NT2/D1 (cell line): ENCODE measurements around the gene CD81.

ENCODE experiments used
- DNase-seq: peaks from one replicate; pipeline ENCODE4 v3.0.0-alpha.2; 2011; ENCODE audit warnings: low read depth, low spot score
- H3K27me3 ChIP-seq: 2 replicates; pipeline ENCODE4 v1.6.0; 2011; ENCODE audit warnings: mild to moderate bottlenecking; ENCODE audit not compliant: insufficient read length, insufficient read depth
- H3K36me3 ChIP-seq: 2 replicates; pipeline ENCODE4 v1.6.1; 2011; ENCODE audit warnings: mild to moderate bottlenecking, low read length, mixed read lengths; ENCODE audit not compliant: insufficient read depth, insufficient read length
- H3K4me1 ChIP-seq: 2 replicates; pipeline ENCODE4 v1.5.1; 2011; ENCODE audit not compliant: insufficient read depth, insufficient read length
- H3K4me3 ChIP-seq: 2 replicates; pipeline ENCODE4 v1.5.1; 2011; ENCODE audit warnings: low read depth; ENCODE audit not compliant: insufficient read length
- H3K9ac ChIP-seq: 2 replicates; pipeline ENCODE4 v1.6.0; 2011; ENCODE audit warnings: low read depth; ENCODE audit not compliant: insufficient read length
- H3K9me3 ChIP-seq: 2 replicates; pipeline ENCODE4 v1.5.1; 2011; ENCODE audit warnings: mild to moderate bottlenecking, low read length; ENCODE audit not compliant: insufficient read depth
- SUZ12 ChIP-seq: IDR thresholded peaks from 2 replicates; pipeline ENCODE4 v1.6.1; 2011; ENCODE audit not compliant: insufficient read length, insufficient read depth; ENCODE audit errors: extremely low read depth
- YY1 ChIP-seq: IDR thresholded peaks from 2 replicates; pipeline ENCODE4 v1.6.1; 2011; ENCODE audit not compliant: insufficient read length, insufficient read depth
- ZNF274 ChIP-seq: IDR thresholded peaks from 2 replicates; pipeline ENCODE4 v1.6.1; 2011; ENCODE audit warnings: mild to moderate bottlenecking, low read depth, low read length

CD81 gene

DNA sequence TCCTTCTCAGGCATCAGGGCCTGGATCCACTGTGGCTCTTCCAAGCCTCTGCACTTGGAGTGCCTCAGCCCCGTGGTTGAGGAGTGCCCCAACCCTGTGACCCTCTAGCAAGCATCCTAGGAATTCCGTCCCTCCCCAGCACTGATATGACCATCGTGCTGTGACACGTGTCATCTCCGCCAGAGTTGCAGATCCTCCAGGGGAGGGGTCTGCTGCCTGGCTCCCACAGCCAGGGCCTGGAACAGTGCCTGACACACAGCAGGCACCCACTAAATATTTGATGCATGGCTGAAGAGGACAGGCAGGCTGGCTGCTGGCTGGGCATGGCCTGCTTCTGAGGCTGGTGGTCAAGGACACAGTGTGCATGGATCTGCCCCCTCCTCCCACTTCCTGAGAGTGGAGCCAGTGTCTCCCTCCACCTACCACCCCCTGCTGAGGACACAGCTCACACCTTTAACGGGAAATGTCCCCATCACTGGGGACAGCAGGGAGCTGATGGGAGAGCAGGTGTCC, 1.7 kb upstream of the CD81 start:
- Histone ChIP-seq H3K36me3 (peaks cover 24% of the 10 kb centered on the region), H3K9ac (no peak overlapping the region), H3K9me3 (no peaks in the 10 kb centered on the region), H3K27me3 (peaks cover 12% of the 10 kb centered on the region), H3K4me1 (peaks cover 27% of the 10 kb centered on the region), H3K4me3 (no peak overlapping the region)
- TF ChIP-seq YY1 (no peak), SUZ12 (no peak)
- no peak for DNase-seq

DNA sequence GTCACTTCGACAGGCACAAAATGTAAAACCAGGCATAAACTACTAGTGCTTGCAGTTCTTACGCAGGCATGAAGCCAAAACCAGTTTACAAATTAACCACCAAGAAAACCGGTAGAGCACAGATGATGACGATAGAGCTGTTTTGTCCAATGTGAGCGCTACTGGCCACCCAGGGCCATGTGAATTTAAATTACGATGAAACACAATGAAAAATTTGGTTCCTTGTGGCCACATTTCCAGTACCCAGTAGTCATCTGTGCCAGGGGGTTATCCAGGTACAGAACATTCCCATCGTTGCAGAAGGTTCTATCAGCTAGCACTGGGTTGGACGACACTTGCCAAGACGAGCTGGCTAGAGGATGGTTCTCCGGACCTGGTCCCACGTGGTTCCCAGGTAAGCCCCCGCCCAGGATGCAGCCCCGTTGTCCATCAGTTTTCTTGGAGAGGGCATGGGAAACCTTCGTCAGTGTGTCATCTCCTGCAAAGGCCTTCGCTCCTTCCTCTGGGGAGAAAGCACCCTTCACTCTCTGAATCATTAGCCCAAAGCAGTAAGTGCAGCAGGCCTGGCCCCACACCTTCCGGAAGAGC, 1.1 kb upstream of the CD81 start:
- DNase-seq, result no peak
- no peak overlapping the region for H3K9ac ChIP-seq
- TF ChIP-seq ZNF274, result no peak
- TF ChIP-seq YY1, result no peak
- no peak for TF ChIP-seq SUZ12
- H3K4me1 ChIP-seq, result peaks cover 30% of the 10 kb centered on the region
- peaks cover 12% of the 10 kb centered on the region for H3K27me3 ChIP-seq
- peaks cover 31% of the 10 kb centered on the region for H3K36me3 ChIP-seq
- no peak overlapping the region for H3K4me3 ChIP-seq
- H3K9me3 ChIP-seq, result no peaks in the 10 kb centered on the region

DNA sequence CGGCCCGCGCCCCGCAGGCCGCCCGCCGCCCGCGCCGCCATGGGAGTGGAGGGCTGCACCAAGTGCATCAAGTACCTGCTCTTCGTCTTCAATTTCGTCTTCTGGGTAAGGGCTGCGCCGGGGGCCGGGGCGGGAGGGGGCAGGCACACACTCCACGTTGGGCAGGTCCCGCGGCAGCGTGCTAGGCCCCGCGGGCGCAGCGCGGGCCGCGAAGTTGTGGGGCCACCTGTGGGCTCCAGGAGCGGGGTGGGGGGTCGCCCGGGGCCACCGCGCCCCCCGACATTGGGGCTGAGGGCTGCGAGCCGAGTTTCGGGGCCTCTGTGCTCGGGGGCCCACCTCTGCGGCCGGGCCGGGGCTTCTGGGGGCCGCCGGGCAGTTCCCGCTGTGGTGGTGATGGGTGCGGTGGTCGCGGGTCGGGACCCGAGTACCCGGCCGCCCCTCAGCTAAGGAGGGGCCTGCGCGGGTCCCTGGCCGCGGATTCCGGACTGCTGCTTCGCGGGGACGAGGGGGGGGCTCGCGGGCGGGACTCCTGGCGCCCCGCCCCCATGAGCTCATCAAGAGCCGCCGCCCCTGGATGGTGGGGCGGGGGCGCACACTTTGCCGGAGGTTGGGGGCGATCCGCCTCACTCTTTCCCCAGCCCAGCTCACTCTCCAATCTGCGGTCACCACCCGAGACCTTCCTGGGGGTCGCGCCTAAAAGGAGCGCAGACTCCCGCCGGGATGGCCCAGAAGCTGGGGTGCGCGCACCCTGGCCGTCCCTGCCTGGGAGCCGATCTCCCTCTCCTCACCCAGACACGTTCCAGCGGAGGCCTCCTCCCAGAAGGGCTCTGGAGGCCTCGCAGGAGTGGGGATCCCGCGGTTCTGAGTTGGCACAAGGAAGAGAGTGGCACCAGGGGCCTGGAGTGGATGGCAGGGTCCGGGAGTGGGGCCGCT, 667 bp downstream of the CD81 start:
- Histone ChIP-seq H3K4me3 (peak overlapping the region; percentile 98), H3K9me3 (no peaks in the 10 kb centered on the region), H3K36me3 (peaks cover 48% of the 10 kb centered on the region), H3K27me3 (peaks cover 12% of the 10 kb centered on the region), H3K4me1 (peaks cover 34% of the 10 kb centered on the region), H3K9ac (peak overlapping the region; percentile 97)
- TF ChIP-seq ZNF274 (no peak), SUZ12 (no peak), YY1 (no peak)
- DNase-seq, result no peak

DNA sequence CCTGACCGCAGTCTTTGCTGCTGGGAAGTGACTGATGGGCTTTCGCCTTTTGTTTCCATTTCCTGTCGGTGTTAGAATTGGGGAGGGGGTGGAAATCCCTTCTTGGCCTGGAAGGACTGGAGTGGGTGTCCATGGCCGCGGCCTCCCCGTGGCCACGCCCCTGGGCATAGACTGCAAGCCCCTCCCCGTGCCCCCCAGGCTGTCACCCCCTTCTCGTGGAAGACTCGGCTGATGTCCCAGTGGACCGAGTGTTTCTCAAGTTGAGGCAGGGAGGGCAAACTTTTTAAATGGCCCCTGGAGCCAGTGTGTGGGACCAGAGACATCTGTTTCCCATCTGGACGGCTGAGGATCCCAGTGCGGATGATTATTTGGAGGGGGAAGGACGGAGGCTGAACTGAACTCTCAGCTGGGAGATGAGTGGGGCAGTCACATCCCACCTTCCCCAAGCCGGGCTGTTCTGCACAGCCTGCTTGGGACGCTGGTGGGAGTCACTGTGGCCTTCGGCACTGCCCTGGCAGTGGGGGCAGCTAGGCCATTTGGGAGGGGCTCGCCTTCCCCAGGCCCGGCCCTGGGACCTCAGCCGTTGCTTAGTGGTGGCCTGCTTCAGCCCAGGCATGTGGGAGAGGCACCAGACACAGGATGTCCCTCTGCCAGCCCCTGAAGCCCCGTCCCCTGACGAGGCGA, 1.6 kb downstream of the CD81 start:
- H3K27me3 ChIP-seq, result peaks cover 12% of the 10 kb centered on the region
- peaks cover 36% of the 10 kb centered on the region for H3K4me1 ChIP-seq
- no peaks in the 10 kb centered on the region for H3K9me3 ChIP-seq
- H3K4me3 ChIP-seq, result peak overlapping the region; percentile 98
- no peak for TF ChIP-seq ZNF274
- peaks cover 56% of the 10 kb centered on the region for H3K36me3 ChIP-seq
- no peak for DNase-seq
- peak overlapping the region; percentile 97 for H3K9ac ChIP-seq

DNA sequence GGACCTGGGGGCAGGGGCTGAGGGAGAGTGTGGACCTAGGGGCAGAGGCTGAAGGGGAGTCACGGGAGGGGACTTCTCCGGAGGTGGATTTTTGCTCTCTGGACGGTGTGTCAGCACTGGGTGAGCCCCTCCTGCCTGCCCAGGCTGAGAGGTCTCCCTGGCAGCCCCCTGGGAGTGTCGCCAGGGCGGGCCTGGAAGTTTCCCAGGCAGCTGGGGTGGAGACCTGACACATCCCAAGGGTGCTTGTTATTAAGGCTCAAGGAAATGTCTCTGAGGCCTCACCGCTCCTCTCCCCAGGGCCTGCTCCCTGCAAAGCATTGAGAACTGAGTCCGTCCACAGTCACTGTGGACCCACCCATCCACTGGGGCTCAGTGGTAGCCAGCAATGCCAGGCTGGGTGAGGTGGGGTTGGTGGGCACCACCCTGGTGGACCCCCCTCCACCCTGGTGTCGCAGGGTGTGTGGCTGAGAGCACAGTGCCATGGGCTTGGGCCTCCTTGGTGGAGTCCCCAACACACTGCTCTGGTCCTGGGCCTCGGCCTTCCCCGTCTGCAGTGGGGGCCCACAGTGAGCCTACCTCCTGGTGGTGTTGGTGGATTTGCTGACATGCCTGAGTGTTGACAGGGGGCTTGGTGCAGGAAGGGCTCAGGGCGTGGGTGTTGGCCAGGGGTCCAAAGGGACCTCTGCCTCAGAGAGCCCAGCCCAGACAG, 2.5 kb downstream of the CD81 start:
- no peaks in the 10 kb centered on the region for H3K9me3 ChIP-seq
- H3K36me3 ChIP-seq, result peaks cover 62% of the 10 kb centered on the region
- peaks cover 36% of the 10 kb centered on the region for H3K4me1 ChIP-seq
- TF ChIP-seq YY1, result no peak
- TF ChIP-seq ZNF274, result no peak
- TF ChIP-seq SUZ12, result no peak
- no peak for DNase-seq
- H3K27me3 ChIP-seq, result peaks cover 12% of the 10 kb centered on the region
- H3K9ac ChIP-seq, result peak overlapping the region; percentile 24
- H3K4me3 ChIP-seq, result no peak overlapping the region

DNA sequence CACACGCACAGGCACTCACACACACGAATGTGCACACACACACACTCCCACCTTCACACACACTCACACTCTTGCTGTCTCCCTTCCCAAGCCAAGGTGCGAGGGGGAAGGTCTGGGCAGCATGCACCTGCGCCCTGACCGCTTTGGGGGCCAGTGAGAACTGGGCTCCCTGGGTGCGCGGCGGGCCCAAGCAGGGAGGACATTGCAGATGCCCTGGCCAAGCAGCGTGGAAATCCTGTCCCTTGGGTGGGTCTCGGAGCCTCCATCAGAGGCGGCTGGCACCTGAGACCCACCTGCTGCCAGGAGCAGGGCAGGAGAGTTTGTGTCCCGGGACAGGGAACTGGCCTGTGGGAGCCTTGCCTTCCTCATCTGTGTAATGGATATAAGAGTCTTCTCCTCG, 3.3 kb downstream of the CD81 start:
- peaks cover 70% of the 10 kb centered on the region for H3K36me3 ChIP-seq
- H3K27me3 ChIP-seq, result peaks cover 12% of the 10 kb centered on the region
- H3K9me3 ChIP-seq, result no peaks in the 10 kb centered on the region
- no peak overlapping the region for H3K4me3 ChIP-seq
- H3K4me1 ChIP-seq, result peaks cover 35% of the 10 kb centered on the region
- DNase-seq, result no peak
- H3K9ac ChIP-seq, result no peak overlapping the region
- TF ChIP-seq SUZ12, result no peak
- no peak for TF ChIP-seq YY1
- no peak for TF ChIP-seq ZNF274
